GM12864 (cell line): ENCODE data around the gene CFAP46.

Experiments used
- DNase-seq: peaks from one replicate; pipeline ENCODE4 v3.0.0-alpha.2; 2011; ENCODE audit warnings: low read depth
- H3K4me3 ChIP-seq: 2 replicates; pipeline ENCODE4 v1.5.1; 2011; ENCODE audit warnings: mild to moderate bottlenecking, low read depth, low read length, control low read depth
- CTCF ChIP-seq: IDR thresholded peaks from 2 replicates; pipeline ENCODE4 v1.5.1; 2011; ENCODE audit warnings: low read depth, mild to moderate bottlenecking, moderate library complexity, low read length, control low read depth, inconsistent platforms; ENCODE audit errors: missing control alignments

CFAP46 gene

GRCh38 chr10:132929953-132930548 is 12.3 kb downstream of the CFAP46 start:
- DNase-seq, result peak; percentile 19
- no peak for TF ChIP-seq CTCF
- no peak overlapping the region for H3K4me3 ChIP-seq

GRCh38 chr10:132929480-132929879 is 12.9 kb downstream of the CFAP46 start:
- no peak overlapping the region for H3K4me3 ChIP-seq
- no peak for TF ChIP-seq CTCF
- no peak for DNase-seq

- no peak for DNase-seq
- no peak overlapping the region for H3K4me3 ChIP-seq
- no peak for TF ChIP-seq CTCF
Measured at GRCh38 chr10:132928261-132928660, 14.1 kb downstream of the CFAP46 start.

GRCh38 chr10:132927824-132928223 is 14.5 kb downstream of the CFAP46 start:
- H3K4me3 ChIP-seq, result no peak overlapping the region
- DNase-seq, result no peak
- no peak for TF ChIP-seq CTCF

- no peak for TF ChIP-seq CTCF
- DNase-seq, result no peak
- H3K4me3 ChIP-seq, result no peak overlapping the region
Measured at GRCh38 chr10:132926777-132927650, 15.4 kb downstream of the CFAP46 start.

- no peak for DNase-seq
- no peak for TF ChIP-seq CTCF
- no peak overlapping the region for H3K4me3 ChIP-seq
Measured at GRCh38 chr10:132926070-132926469, 16.3 kb downstream of the CFAP46 start.
